ENCODE measurements around the gene XPNPEP2. TPM values are rescaled to one million over a fixed set of nuclear protein-coding genes. Genes with fewer than 3 reads are reported as not detected.

The XPNPEP2 gene
- polyA plus RNA-seq, 3 donors: 0.19 TPM; not detected in 2

- Histone ChIP-seq H3K4me3 (replicated peaks in 1 of 3; ENCODE audit: low read depth in 2 of 3, low read length in 3 of 3) (no peak overlapping the region), H3K9me3 (replicated peaks in 1 of 2; ENCODE audit: control insufficient read depth in 1 of 2, insufficient read depth in 1 of 2, low read length in 2 of 2) (no peaks in the 10 kb centered on the region), H3K4me2 (replicated peaks; ENCODE audit: extremely low read depth, low read length, poor library complexity, severe bottlenecking) (no peak overlapping the region), H3K79me2 (ENCODE audit: insufficient read depth, low read length) (no peaks in the 10 kb centered on the region), H3K9ac (ENCODE audit: insufficient read depth, low read length, poor library complexity, severe bottlenecking) (no peak overlapping the region), H3K27me3 (ENCODE audit: control insufficient read depth in 2 of 2, insufficient read depth in 2 of 2, low read length in 2 of 2) (no peaks in the 10 kb centered on the region), H4K20me1 (ENCODE audit: insufficient read depth, low read length) (no peaks in the 10 kb centered on the region), H2AFZ (ENCODE audit: insufficient read depth, low read depth, low read length, poor library complexity, severe bottlenecking) (no peak overlapping the region), H3K36me3 (replicated peaks in 1 of 2; ENCODE audit: control insufficient read depth in 1 of 2, insufficient read depth in 2 of 2, low read length in 2 of 2) (no peaks in the 10 kb centered on the region), H3K4me1 (ENCODE audit: control insufficient read depth in 1 of 2, insufficient read depth in 2 of 2, low read length in 2 of 2) (no peaks in the 10 kb centered on the region), H3K27ac (ENCODE audit: low read depth in 1 of 2, low read length in 2 of 2) (no peak overlapping the region)
- intact Hi-C loops (cut with micrococcal nuclease): no loop called here
- no CpG with 5 or more reads among the region's 2 CpGs for WGBS (ENCODE audit: insufficient coverage)
- TF ChIP-seq CTCF (IDR thresholded peaks at IDR 0.05): no peak
- H3K27me3 Mint-ChIP-seq (ENCODE audit: low read depth in 3 of 3): peaks cover 0 to 1% (median 0%) of the 10 kb centered on the region in 3 donors
- H3K4me3 Mint-ChIP-seq: no peak overlapping the region
- no peak overlapping the region for H3K27ac Mint-ChIP-seq
- peaks cover 0 to 4% (median 2%) of the 10 kb centered on the region in 7 donors for H3K9me3 Mint-ChIP-seq
- no peak for DNase-seq
- H3K36me3 Mint-ChIP-seq: peaks cover 0 to 1% of the 10 kb centered on the region in 2 donors
- H3K4me1 Mint-ChIP-seq: no peaks in the 10 kb centered on the region
These were observed 34.3 kb upstream of the XPNPEP2 start for GRCh38 chrX:129704491-129704890.

- Histone ChIP-seq H3K27ac (ENCODE audit: low read depth in 1 of 2, low read length in 2 of 2) (no peak overlapping the region), H3K9ac (ENCODE audit: insufficient read depth, low read length, poor library complexity, severe bottlenecking) (no peak overlapping the region), H2AFZ (ENCODE audit: insufficient read depth, low read depth, low read length, poor library complexity, severe bottlenecking) (no peak overlapping the region), H3K36me3 (replicated peaks in 1 of 2; ENCODE audit: control insufficient read depth in 1 of 2, insufficient read depth in 2 of 2, low read length in 2 of 2) (no peaks in the 10 kb centered on the region), H3K79me2 (ENCODE audit: insufficient read depth, low read length) (no peaks in the 10 kb centered on the region), H3K9me3 (replicated peaks in 1 of 2; ENCODE audit: control insufficient read depth in 1 of 2, insufficient read depth in 1 of 2, low read length in 2 of 2) (no peaks in the 10 kb centered on the region), H3K4me1 (ENCODE audit: control insufficient read depth in 1 of 2, insufficient read depth in 2 of 2, low read length in 2 of 2) (no peaks in the 10 kb centered on the region), H3K4me2 (replicated peaks; ENCODE audit: extremely low read depth, low read length, poor library complexity, severe bottlenecking) (no peak overlapping the region), H4K20me1 (ENCODE audit: insufficient read depth, low read length) (no peaks in the 10 kb centered on the region), H3K4me3 (replicated peaks in 1 of 3; ENCODE audit: low read depth in 2 of 3, low read length in 3 of 3) (no peak overlapping the region), H3K27me3 (ENCODE audit: control insufficient read depth in 2 of 2, insufficient read depth in 2 of 2, low read length in 2 of 2) (no peaks in the 10 kb centered on the region)
- Mint-ChIP-seq H3K27me3 (ENCODE audit: low read depth in 3 of 3) (peaks cover 0 to 1% (median 0%) of the 10 kb centered on the region in 3 donors), H3K27ac (no peak overlapping the region), H3K36me3 (peaks cover 0 to 1% of the 10 kb centered on the region in 2 donors), H3K4me3 (no peak overlapping the region), H3K4me1 (no peaks in the 10 kb centered on the region), H3K9me3 (peaks cover 0 to 4% (median 2%) of the 10 kb centered on the region in 7 donors)
- no peak for TF ChIP-seq CTCF (IDR thresholded peaks at IDR 0.05)
- no peak for DNase-seq
- intact Hi-C loops (cut with micrococcal nuclease): no loop called here
- 100% methylated on average over 1 of the region's 4 CpGs for WGBS (ENCODE audit: insufficient coverage)
These were observed 33.3 kb upstream of the XPNPEP2 start for GRCh38 chrX:129705377-129705925.
